HEK293T (cell line): Measurements from ENCODE around the gene MAFB.

Experiments used
- ARNT ChIP-seq: fragments of 450-650 bp; IDR thresholded peaks from 2 replicates; pipeline ENCODE4 v1.6.1; 2017; ENCODE audit warnings: mild to moderate bottlenecking
- BHLHE40 ChIP-seq: fragments of 450-650 bp; IDR thresholded peaks from 2 replicates; pipeline ENCODE4 v1.6.1; 2016; ENCODE audit warnings: mild to moderate bottlenecking, moderate library complexity, borderline replicate concordance
- CTBP1 ChIP-seq: fragments of 450-650 bp; IDR thresholded peaks from 2 replicates; pipeline ENCODE4 v1.6.1; 2016; ENCODE audit warnings: borderline replicate concordance
- ELF4 ChIP-seq: fragments of 450-650 bp; IDR thresholded peaks from 2 replicates; pipeline ENCODE4 v1.6.1; 2017; ENCODE audit warnings: antibody characterized with exemption
- FOXK2 ChIP-seq: fragments of 450-650 bp; IDR thresholded peaks from 2 replicates; pipeline ENCODE4 v1.6.1; 2016; ENCODE audit warnings: mild to moderate bottlenecking
- HDGF ChIP-seq: fragments of 450-650 bp; IDR thresholded peaks from 2 replicates; pipeline ENCODE4 v1.6.1; 2017; ENCODE audit warnings: antibody characterized with exemption, borderline replicate concordance
- LEF1 ChIP-seq: fragments of 450-650 bp; IDR thresholded peaks from 2 replicates; pipeline ENCODE4 v1.6.1; 2017; ENCODE audit warnings: mild to moderate bottlenecking, borderline replicate concordance
- PKNOX1 ChIP-seq: fragments of 450-650 bp; IDR thresholded peaks from 2 replicates; pipeline ENCODE4 v1.6.1; 2016
- SP1 ChIP-seq: fragments of 450-650 bp; IDR thresholded peaks from 2 replicates; pipeline ENCODE4 v1.6.1; 2017
- SUZ12 ChIP-seq: fragments of 450-650 bp; IDR thresholded peaks from 2 replicates; pipeline ENCODE4 v1.6.1; 2016; ENCODE audit warnings: mild to moderate bottlenecking
- TARDBP ChIP-seq: fragments of 450-650 bp; IDR thresholded peaks from 2 replicates; pipeline ENCODE4 v1.6.1; 2016

- TF ChIP-seq ELF4, result no peak
- TF ChIP-seq BHLHE40, result no peak
- TF ChIP-seq ARNT, result no peak
- no peak for TF ChIP-seq CTBP1
- TF ChIP-seq SP1, result no peak
- TF ChIP-seq SUZ12, result no peak
- no peak for TF ChIP-seq PKNOX1
- no peak for TF ChIP-seq LEF1
- no peak for TF ChIP-seq FOXK2
- TF ChIP-seq TARDBP, result no peak
- no peak for TF ChIP-seq HDGF
Measured at GRCh38 chr20:40635971-40636370, 53.1 kb downstream of the MAFB start.
